HG03439 (cell line): ENCODE measurements around the gene WASF3.

Experiments
- ATAC-seq: cut with Tn5 transposase; IDR thresholded peaks from one replicate; pipeline ENCODE4 v1.9.1; 2021; ENCODE audit warnings: mild to moderate bottlenecking, moderate library complexity; ENCODE audit not compliant: unreplicated experiment

WASF3 gene

DNA sequence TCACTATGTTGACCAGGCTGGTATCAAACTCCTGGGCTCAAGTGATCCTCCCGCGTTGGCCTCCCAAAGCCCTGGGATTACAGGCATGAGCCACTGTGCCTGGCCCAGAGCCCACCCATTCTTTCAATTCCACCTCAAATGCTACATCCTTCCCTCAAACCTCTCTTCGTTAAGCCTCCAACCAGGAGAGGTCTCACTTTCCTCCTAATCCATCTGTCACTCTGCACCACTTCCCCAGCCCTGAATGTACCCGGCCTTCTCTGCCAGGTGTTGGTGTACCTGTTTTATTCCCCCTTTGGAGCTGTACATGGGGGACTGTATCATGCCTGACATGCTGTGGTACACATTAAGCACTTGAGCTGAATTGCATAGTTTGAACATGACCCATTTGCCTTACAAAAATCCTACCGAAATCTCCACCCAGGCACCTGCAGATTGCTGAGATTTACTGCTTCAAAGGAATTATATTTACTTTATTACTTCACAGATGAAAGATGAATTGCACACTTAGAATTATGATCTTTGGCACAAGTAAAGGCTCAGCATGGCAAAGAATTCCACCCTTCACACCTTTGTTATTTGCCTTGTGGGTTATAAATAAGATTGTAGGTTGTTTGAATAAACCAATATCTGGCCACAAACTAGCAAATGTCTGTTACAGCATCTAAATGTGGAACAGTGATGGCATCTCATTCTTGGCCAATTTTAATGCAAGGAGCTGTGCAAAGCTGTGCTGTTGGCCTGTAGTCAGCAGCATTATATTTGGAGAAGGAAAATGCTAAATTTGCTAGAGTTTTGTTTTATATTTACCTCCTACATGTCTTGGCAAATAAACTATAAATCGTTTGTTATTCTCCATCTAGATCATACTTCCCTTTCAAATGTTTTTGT lies 15.6 kb upstream of the WASF3 start:
- ATAC-seq: no peak

GRCh38 chr13:26544707-26545106 lies 12.8 kb upstream of the WASF3 start:
- no peak for ATAC-seq

- ATAC-seq: no peak
These were observed 9.2 kb upstream of the WASF3 start for GRCh38 chr13:26548205-26548765.

DNA sequence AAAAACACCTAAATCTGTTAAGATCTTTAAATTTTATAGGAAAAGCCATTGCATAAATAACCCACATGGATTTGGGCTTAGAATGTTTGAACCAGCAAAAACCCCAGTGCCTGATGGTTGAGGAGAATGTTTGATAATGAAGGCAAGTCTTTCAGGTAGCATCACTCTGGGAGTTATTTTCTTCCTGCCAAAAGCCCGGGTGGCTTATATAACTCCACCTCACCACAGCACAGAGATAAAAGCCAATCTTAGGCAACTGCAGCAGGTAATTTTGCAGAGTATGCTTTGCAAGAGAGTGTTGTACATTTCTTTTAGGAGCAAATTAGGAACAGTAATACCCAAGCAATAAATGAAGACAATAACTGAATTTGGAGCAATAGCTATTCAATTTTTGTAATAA lies 7.8 kb upstream of the WASF3 start:
- no peak for ATAC-seq

- no peak for ATAC-seq
These were observed 6.1 kb upstream of the WASF3 start for GRCh38 chr13:26551255-26551860.

- ATAC-seq: no peak
These were observed 2.1 kb upstream of the WASF3 start for GRCh38 chr13:26555413-26555812.

DNA sequence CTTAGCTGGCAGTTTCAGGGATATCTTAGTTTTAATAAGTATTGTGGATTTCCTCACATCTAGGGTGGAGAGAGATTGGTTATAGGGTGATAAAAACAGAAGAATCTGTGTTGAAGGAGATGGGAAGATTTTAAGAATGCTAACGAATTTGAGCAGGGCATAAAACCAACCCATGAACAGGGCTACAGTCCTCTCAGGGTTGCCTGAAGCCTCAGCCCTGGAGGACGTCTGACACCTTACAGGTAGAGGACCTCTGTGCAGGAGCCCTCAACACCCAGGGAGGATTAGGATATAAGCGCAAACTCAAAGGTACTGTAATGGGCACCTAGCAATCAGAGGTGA lies 461 bp upstream of the WASF3 start:
- ATAC-seq: no peak

DNA sequence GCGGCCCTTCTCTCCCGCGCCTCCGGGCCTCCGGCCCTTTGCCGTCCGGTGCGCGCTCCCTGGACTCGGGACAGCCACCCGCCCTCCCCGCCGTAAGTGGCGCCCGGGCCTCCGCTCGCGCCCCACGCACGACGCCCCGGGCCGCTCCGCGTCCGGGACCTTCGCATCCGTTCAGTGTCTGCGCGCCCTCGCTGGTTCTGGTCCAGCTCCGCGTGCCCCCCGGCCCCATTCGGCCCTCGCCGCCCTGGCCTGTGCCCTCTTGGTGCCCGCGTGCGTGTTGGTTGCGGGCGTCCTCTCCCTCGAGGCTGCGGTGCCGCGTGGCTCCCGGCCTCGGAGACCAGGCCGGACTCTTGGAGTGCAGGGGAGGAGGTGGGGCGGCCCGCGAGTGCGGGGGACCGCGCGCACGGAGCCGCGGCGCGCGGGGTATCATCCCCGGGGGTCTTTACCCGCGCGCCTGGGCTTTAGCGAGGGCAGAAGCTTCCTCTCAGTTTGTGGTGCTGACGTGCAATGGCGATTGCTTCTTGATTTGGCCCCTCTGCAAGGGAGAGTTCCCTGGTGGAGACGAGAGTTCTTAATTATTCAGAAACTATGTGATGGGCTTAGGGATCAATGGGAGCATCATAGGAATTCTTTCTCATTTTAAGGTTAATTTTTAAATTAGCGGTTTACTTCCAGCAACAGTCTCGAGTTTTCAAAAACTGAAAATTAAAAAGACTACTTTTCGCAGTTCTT lies 757 bp downstream of the WASF3 start:
- ATAC-seq: no peak

DNA sequence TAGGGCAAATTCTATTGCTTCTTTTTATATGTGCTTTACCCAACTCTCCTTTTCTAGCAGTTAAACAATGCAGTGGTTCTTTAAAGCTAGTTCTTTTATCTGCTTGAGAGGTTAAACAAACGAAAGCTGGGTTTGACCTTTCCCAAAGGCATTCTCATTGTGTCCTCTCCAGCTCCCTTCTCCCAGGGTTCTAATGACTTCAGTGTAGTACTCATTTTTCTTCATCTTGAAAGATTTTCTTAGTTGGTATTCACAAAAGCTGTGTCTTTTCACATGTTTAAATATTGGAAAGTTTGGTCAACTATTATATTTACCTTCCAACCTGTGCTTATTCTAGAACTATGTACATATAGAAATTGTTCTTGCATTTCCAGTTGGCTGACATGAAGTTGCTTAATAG lies 1.5 kb downstream of the WASF3 start:
- no peak for ATAC-seq

- ATAC-seq: no peak
These were observed 3.0 kb downstream of the WASF3 start for GRCh38 chr13:26560456-26560855.

- no peak for ATAC-seq
These were observed 3.6 kb downstream of the WASF3 start for GRCh38 chr13:26561067-26561466.

- ATAC-seq: no peak
These were observed 4.4 kb downstream of the WASF3 start for GRCh38 chr13:26561651-26562511.

DNA sequence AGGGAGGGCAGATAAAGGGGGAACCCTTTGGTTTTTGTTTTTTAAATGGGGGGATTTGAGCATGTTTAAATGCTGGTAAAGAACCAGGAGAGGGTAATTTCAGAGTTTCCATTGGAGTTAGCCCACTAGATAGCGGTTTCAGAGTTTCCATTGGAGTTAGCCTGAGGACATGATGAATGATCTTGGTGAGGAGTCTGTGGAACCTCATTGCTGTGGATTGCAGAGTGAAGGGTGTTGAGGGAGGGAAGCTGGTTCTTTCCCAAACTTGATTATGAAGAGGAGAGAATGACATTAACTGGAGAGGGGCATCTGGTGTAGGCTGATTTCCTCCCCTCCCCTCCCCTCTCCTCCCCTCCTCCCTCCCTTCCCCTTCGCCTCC lies 5.0 kb downstream of the WASF3 start:
- ATAC-seq: no peak

DNA sequence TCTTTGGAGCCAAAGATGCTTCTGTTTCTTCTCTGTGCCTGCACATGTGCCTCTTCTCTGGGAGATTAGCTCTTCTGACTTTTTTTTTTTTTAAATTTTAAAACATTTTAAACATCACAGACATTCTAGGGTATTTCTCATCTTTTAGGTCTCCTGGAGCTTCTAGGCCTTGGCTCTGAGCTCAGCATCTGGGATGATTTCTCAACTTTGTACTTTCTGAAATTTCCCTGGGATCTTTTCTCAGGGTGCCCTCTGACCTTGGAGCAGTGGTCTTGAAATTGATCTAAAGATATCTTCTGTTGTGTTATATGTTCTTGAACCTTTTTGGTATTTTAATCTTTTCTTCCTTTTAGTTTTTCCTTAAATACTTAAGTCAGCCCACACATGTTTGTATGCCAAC lies 6.2 kb downstream of the WASF3 start:
- no peak for ATAC-seq

DNA sequence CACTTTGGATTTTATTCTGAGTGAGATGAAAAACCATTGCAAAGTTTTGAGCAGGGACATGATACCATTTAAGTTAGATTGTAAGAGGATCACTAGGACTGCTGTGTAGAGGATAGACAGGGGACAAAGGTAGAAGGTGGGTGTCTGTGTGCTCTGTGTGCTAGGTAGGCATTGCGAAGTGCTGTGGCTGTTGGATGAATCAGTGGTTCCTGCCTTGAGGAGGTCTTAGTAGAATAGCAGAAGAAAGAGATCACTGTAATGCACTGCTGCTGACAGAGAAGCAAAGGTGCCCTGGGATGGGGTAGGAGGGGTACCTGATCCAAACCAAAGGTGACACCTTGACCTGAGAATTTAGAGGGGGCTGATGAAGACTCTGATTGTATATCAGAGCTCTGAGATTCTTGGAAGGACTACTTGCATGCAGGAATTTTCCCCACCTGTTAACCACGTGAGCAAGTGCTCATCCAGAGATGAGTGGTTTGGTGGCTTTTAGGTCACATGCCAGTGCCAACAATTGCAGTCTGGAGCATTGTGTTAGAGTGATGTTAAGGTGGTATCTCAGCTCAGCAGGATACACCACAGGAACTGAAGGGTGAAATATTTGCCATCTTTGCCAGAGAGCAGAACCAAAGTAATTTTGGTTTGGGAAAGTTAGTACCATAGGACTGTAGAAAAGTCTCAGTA lies 10.8 kb downstream of the WASF3 start:
- no peak for ATAC-seq

- ATAC-seq: no peak
These were observed 14.0 kb downstream of the WASF3 start for GRCh38 chr13:26571518-26571917.

DNA sequence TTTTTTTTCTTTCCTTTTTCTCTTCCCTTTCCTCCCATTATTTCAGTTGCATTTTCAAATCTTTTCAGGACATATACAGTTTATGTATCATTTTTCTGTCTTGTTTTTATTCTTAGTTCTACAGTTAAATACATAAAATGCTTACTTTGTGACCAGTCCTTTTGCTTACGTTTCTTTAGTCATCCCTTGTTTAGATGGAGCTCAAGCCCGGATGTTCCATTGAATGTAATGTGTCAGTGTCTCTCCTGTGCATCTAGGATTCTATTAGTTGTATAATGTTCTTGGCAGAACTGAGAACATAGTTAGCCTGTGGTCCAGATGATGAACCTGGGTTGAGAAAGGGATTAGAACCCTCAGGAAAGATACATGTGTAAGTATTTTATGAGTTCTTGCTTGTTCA lies 17.8 kb downstream of the WASF3 start:
- no peak for ATAC-seq

DNA sequence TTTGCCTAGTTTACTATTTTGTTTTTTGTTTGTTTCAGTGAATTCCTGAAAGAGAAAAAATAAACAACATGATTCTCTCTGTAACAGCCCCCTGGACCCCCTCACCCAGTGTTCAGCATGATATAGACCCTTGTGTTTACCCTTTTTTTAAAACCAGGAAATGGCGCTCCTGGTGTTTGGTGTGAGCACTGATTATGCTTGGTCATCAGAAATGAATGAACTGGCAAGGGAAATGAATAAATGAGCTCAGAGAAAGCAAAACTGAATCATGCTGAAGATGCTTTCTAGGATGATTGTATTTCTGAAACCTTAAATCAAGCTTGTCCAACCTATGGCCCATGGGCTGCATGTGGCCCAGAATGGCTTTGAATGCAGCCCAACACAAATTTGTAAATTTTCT lies 22.1 kb downstream of the WASF3 start:
- ATAC-seq: no peak

GRCh38 chr13:26583662-26584061 lies 26.2 kb downstream of the WASF3 start:
- ATAC-seq: no peak

DNA sequence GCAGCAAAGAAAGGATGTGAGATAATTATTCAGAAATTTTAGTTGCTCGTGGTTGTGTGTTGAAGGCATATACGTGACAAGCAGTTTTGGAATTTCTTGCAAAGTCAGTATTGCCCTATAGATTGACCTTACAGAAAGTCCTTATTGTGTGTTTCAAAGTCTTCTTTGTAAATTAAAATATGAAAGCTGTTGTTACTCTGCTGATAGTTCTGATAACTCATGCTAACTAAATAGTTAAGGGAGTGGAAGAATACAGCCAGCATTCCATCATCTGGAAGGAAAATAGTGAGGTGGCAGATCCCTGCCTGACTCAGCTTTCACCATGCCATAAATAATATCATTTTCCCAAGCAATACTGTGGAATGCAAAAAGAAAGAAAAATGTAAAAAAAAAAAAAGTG lies 27.2 kb downstream of the WASF3 start:
- ATAC-seq: no peak
